M059J (cell line): ENCODE measurements around the gene FBXO4. TPM values are rescaled to one million over a fixed set of nuclear protein-coding genes. Genes with fewer than 3 reads are reported as not detected.
"Not testable (repeated sequence)": the region's sequence is repeated elsewhere in the genome, so short reads cannot be mapped to it uniquely, and the experiment has no call there.

Experiments
- DNase-seq: peaks from one replicate; pipeline ENCODE4 v3.0.0-alpha.2; 2012; ENCODE audit warnings: low read depth
- total RNA-seq: library from RNA; depleted of rRNA; stranded (reverse); fragments of >200 nt; shearing (Covaris generic); gene quantifications from 2 replicates; pipeline ENCODE4 v1.2.3, GENCODE V29; 2014

FBXO4 gene
- total RNA-seq, 1 experiment from 2014 or later, result 12.1 TPM

DNA sequence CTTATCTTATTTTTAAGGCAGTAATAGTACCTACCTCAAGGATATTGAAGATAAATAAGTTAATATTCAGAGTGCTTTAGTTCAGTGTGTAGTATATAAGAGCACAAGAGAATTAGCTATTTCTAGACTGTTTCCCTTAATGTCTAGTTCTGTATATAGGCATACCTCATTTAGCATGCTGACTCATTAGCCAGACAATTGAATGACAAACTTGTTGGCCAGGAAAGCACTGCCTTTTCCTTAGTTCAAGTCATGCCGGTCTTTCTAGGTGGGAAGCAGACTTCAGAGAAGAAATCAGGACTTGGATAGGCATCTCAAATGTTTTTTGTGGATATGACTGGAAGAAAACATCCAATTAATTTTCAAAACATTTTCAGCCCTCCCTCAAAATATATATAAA lies 3.2 kb upstream of the FBXO4 start:
- peak; percentile 41 for DNase-seq

DNA sequence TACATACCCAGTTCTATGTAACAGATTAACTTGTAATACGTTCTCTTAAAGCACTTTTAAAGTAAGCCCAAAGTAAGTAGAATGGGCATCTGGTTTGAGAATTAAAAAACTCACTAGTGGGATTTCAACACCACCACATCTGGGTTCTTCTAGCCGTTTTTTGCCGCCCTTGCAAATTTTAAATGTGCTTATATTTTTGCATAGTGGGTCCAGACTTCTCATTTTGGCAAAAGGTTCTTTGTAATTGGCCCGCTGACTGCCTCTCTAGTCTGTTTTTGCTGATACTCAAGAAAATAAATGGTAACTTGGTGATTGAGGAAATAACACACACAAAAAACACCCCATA lies 582 bp upstream of the FBXO4 start:
- no peak for DNase-seq

DNA sequence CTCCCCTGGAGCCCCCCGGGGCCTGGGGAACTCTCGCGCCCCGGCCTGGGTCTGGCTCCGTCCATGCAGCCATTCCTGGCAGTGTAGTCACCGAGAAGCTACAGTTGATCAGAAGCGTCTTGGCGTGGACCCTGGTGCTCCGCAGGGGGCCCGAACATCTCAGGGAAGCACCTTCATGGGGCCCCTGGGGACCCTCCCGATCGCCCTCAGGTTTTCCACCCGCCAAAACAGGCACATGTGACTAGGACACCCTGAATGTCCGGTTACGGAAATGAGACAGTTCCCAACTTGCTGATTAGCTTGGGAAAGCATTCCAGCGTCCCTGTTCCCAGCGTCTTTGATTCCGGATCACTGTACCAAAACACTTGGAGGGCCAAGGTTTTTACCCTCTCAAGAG lies 472 bp downstream of the FBXO4 start:
- peak; percentile 54 for DNase-seq

DNA sequence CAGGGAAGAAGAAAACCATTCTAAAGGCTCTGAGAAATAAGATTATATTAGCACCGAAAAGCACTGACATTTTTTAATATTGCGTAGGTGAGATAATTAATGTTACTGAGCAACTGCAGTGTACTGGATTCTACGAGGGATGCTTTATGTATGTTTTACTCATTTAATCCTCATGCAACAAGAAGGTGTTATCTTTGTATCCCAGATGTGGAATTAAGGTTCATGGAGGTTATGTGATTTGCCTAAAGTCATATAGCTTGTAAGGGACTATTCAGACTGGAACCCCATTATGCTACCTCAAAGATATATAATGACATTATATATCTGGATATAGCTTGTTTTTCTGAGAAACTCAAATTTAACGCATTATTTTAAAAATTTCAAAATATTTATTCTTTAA lies 2.5 kb downstream of the FBXO4 start:
- DNase-seq, result no peak

DNA sequence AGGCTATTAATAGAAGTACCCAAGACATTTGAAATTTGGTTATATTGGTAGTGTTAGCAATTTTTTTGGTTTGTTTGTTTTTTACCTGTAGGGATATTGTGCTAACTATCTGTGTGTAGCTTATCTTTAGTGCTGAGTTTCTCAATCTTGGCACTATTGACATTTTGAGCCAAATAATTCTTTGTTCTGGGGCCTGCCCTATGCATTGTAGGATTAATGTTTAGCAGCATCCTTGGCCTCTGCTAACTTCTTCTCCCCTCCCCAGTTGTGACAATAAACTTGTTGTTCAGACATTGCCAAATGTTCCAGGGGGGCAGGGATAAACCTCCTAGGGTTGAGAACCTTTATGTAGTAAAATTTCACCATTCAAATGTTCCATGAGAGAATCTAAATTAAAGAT lies 4.0 kb downstream of the FBXO4 start:
- no peak for DNase-seq

DNA sequence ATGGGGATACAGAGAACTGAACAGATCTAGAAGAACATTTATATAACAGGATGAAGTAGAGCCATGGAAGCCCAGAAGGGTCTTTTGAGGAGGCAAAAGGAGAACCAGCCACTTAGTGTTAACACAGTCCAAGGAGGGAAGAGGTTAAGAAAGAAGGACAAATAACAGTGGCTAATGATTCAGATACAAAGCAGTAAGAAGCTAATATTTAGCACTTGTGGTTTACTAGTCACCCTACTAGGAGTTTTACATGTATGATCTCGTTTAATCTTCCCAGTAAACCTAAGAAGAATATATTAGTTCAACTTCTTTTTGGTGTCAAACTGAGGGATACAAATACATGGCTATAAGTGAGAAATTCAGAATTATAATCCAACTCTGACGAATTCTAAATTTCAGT lies 7.7 kb downstream of the FBXO4 start:
- DNase-seq, result no peak

DNA sequence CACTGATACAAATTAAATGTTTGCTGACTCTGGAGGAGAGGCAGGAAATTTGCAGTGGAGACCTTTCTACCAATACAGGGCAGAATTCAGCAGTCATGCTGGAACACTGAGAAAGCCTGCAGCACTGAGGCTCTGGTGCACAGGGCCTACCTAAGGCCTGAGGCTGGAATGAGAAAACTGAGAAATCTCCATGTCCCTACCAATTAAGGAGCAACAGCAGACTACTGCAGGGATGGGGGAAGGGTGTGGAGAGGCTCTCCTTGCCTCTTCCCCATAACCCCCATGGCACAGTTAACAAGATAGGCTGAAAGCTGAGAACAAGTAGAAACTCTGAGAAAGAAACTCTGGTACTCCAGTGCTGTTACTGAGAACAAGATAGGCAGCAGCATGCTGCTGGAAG lies 10.5 kb downstream of the FBXO4 start:
- no peak for DNase-seq

DNA sequence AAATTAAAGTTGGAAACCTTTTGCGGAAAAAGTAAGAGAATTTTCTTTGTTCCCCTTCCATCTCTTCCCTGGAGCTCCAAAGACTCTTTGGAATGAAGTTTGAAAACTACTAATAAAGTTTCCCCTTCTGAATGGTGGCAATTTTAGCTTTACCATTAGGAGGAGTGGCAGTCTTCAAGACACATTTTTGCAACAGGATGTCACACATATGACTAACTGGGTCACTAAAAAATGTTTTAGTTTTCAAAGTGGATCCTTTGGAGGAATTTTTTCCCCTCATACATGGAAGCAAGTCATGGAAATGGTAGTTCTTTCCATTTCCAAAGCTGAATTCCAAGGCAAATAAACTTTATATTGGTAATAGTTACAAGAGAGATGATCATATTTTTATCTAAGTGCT lies 15.6 kb downstream of the FBXO4 start:
- DNase-seq, result no peak

DNA sequence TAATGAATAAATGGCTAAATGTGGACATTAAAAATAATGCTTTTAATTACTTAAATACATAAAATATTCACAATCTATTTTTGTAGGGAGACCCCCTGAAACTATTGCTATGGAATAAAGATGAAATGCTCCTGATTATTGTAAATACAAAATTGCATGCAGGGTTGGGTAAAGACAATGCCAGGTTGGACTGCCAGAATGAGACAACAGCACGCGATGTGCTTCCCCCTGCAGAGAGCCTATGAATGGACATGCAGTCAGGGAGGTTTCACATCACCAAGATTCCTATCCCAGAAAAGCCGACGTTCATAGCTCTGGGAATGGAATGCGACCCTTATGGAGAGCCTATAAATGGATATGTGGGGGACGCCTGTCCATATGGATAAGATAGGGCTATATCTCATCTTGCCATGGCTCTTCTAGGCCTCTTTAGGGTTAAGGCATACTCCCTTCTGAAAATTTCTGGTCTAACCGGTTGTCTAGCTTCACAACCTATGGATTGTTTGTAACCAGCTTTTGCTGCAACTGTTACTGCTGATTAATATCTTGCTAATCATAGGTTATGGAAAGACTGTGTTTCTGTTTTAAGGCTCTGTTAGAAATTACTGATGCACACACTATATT lies 20.4 kb downstream of the FBXO4 start:
- not testable (repeated sequence) for DNase-seq

DNA sequence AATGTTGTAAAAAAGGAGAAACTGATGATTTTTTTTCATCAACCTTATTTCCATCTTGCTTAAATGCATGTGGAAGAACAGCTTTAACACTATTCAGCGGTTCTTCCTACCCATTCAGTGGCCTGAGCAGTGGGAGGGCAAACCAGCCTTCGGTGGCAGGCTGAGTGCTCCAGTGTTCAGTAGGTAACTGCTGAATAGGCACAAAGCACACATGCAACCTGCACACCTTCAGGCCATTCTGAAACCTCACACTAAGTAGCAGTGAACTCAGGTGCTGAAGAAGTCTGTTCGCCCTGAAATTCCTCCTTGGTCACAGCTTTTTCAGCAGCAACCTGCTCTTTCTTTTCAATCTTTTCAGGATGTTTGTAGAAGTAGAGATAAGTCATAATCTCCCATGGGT lies 26.1 kb downstream of the FBXO4 start:
- no peak for DNase-seq

DNA sequence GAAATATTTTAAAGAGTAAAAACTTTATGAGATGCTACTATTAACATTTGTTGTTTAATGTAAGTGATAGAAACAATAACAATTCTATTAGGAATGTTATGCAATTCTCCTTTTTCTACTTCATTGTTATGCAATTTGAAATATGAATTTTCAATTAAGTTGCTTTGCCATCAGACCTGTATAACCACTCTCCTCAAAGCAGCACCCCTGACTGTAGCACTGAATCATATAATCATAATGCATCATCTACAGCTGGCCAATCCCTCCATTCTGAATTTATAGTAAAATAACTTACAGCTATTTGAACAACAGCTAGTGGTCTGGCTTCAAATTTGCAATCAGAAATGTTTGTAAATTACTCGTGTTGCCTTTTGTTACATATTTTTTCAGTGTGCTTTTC lies 29.2 kb downstream of the FBXO4 start:
- DNase-seq, result no peak

DNA sequence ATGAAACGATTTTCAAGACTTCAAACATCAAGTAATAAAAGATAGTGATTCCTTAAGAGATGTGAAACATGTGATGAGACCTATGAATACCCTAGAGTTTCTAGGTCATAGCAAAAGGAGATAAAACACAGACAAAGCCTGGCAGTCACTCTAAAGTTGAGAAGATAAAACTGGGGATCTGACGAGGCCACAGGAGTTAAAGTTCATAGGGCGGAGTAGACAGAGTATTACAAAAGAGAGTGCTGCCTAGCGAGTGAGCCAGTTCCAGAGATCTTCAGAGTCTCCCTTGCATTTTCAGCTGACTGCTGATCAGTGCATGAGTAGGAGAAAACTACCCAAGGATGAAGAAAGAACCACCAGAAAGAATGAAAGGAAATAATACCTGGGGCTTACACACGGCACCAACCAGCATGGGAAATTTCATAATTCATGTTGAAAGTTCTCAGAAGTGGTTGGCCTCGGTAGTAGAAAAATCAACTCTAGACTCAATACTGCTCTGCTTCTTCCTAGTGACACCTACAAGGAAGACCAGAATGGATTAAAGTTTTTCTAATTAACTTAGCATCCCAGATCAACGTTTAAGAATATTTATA lies 30.4 kb downstream of the FBXO4 start:
- no peak for DNase-seq

DNA sequence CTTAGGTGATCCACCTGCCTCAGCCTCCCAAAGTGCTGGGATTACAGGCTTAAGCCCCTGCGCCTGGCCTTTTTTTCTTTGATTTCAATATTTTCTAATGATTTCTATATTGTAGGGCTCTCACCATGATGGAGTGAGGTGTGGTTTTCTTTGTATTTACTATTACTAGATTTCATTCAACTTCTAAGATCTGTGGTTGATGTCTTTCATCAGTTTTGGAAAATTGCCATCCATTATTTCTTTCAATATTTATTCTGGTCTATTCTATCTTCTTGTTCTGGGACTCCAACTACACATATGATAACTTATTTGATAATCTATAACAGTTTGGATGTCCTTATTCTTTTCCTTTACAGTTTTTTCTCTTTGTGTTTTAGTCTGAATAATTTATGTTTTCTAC lies 31.9 kb downstream of the FBXO4 start:
- DNase-seq, result no peak

DNA sequence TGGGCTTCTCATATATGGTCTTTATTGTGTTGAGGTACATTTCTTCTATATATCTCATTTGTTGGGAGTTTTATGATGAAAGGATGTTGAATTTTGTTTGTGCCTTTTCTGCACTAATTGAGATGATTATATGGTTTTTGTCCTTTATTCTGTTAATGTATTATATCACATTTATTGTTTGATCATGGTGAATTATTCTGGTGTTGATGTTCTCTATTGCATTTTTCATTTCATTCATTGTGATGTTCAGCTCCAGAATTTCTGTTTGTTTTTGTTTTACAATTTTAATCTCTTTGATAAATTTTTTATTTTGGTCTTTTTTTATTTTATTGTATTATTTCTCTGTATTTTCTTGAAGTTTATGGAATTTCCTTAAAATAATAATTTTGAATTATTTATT lies 35.4 kb downstream of the FBXO4 start:
- no peak for DNase-seq

DNA sequence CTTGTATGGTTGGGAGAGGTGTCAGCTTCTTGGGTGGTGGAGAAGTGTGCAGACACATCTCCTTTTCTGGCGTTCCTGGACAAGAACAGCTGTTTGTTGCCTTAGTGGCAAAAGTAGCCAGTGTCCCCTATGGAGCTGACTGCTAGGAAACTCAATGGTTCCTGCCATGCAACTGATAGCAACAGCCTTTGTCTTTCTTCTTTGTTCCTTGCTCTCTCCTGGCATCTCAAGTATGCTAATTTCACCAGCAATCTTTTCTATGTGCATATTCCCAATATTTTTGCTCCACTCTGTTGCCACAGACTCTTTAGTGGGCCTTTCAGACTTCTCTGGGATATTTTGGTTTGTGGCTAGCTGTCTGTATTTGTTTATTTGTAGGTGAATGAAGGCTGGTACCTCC lies 36.7 kb downstream of the FBXO4 start:
- no peak for DNase-seq

DNA sequence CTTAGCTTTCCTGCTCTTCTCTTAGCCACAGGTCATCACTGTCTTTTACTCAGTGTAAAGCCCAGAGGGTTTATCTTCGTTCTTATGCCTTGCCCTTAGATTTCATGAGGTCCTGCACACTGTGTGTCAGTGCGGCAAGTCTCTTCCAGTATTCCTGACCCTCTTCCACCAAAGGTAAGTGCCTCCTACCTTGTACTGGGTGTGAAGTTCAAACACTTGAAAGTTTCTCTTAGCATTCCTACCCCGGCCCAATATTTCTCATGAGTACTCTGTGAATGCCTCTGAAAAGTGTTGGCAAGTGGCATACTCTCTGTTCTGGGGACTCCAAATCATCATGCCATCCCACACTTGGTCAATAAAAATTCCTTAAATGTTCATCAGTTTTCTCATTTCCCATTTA lies 37.4 kb downstream of the FBXO4 start:
- no peak for DNase-seq

DNA sequence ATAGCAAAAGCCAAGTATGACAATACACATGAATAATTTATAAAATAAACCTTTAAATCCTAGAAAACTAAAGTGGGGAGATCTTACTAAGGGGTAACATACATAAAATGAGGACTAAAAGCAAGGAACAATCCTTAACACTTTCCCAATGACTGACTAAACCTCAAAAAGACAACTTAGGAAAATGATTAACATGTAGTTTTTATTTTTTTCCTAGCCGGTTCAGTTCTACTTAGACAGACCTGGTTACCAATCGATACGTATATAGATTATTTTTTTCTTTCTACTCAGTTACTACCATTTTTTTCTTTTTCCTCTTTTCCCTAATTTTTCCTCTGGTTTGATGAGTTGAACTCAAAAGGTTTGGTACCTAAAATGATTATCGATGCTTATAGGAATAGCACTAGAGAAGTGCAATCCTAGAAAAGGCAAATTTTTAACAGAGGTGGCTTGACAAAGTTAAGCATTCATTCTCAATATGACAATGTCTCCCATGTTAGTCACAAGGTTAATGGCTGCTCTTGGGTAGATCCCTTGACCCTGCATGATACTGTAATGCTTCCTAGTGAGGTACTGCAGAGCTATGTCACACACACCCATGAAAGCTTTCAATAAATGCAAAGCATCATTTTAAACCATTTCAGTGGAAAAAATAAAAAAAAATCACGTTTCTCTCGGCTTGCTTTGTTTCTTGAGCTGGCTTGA lies 41.5 kb downstream of the FBXO4 start:
- no peak for DNase-seq

DNA sequence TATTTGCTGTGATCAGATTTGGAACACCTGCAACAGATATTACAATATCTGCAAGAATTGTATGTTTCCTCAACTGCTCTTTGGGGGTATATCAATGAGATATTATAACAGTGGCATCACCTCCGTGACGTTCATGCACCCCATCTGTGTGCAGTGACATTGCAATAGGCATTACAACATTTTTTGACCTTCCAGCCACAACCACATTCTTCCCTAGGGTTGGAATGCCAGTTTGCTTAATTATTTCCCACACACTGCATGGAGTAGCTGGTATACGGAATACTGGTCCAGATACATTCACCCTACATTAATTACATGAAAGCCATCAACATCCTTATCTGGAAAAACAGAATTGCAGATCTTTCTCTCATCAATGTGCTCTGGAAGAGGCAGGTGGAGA lies 42.3 kb downstream of the FBXO4 start:
- DNase-seq, result no peak

DNA sequence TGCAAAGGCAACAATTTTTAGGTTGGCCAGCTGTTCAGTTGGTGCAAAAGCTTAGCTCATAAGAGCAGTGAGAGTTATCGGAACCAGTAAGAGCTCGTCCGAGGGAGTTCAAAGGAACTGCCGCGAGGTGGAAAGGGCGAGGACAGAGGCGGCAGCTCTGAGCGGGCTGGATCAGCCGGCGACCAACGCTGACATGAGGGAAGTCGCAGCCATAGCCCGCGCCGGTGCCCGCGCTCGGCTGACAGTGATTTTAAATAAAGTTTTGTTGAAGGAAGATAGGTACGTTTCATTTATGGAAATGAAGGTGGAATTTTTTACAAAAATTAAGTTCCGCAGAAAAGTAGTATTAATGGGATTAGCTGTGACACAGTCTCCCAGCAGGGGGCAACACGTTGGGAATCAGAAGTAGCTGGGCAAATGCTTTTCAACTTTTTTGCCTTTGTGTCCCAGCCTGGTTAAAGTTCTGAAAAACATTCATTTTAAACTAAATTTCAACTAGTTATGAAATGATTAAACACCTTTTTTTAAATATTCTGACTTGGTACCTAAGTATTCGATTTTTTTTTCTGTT lies 43.2 kb downstream of the FBXO4 start:
- no peak for DNase-seq

DNA sequence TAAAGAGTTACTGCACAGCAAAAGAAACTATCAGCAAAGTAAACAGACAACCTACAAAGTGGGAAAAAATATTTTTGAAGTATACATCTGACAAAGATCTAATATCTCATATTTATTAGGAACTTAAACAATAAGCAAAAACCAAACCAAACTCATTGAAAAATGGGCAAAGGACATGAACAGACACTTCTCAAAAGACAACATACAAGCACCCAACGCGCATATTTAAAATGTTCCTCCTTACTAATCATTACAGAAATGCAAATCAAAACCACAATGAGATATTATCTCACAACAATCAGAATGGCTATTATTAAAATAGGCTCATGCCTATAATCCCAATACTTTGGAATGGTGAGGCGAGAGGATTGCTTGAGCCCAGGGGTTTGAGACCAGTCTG lies 48.0 kb downstream of the FBXO4 start:
- DNase-seq, result no peak

DNA sequence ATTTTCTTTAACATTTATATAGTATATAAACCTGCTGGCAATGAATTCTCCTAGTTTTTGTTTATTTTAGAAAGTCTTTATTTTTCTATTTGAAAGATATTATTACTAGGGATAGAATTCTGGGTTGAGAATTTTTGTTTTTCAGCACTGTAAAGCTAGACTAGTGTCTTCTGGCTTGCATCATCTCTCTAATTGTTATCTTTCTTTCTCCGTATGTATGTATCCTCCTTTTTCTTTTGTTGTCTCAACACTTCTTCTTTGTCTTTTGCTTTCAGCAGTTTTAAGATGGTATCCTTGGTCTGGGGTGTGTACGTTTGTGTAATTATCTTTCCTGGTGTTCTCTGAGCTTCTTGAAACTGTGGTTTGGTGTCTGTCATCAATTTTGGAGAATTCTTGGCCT lies 48.8 kb downstream of the FBXO4 start:
- no peak for DNase-seq

DNA sequence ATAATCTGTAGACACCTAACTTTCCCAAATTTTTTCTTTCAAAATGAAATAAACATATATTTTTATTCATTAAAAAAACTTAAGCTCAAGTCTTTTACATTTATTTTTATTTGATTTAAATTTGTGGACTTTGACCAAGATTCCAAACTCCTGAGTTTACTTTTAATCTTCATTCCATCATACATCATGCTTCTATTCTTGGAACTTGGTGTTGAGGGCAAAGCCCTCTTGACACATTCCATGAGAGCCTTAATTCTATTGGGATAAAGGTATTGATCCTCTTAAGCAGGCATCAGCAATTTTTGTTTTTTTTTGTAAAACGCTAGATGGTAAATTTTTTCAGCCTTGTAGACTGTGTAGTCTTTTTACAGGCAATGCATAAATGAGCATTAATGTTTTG lies 53.6 kb downstream of the FBXO4 start:
- DNase-seq, result no peak

DNA sequence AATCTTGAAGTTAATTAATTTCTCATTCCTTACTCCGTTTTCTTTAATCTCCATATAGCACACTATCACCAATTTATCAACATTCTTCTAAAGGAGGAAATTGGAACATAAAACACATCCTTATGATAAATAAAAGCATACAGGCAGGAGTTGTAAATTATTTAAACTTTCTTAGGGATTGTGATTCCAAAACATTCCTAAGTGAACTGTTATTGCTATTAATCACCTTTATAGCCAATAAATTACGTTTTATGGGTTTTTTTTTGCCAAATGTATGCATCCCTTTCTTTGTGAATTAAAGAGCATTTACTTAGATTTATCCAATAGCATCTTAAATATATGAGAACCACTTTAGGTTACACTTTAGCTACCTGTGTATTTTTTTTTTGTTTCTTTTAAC lies 55.3 kb downstream of the FBXO4 start:
- no peak for DNase-seq
